Dendritic cell treated with granulocyte-macrophage colony-stimulating factor and Interleukin-4, amounts not matched to agents 40 ng/mL and 50 ng/mL, for 4 days (primary cell): ENCODE results near the gene RPP25.

ENCODE experiments used
- H3K27ac Mint-ChIP-seq: one replicate; pipeline ENCODE4 v1.8.0; 2022; ENCODE audit warnings: mild to moderate bottlenecking, mixed read lengths
- H3K27me3 Mint-ChIP-seq: one replicate; pipeline ENCODE4 v1.8.0; 2022; ENCODE audit warnings: mild to moderate bottlenecking, mixed read lengths
- H3K36me3 Mint-ChIP-seq: one replicate; pipeline ENCODE4 v1.8.0; 2022; ENCODE audit warnings: low read depth, mixed read lengths
- H3K4me1 Mint-ChIP-seq: one replicate; pipeline ENCODE4 v1.8.0; 2022; ENCODE audit warnings: low read depth, mixed read lengths
- H3K4me3 Mint-ChIP-seq: one replicate; pipeline ENCODE4 v1.8.0; 2022; ENCODE audit warnings: mild to moderate bottlenecking, moderate library complexity, mixed read lengths
- H3K9me3 Mint-ChIP-seq: one replicate; pipeline ENCODE4 v1.8.0; 2022; ENCODE audit warnings: mixed read lengths
- intact Hi-C: fragments of 100-400 bp; cut with micrococcal nuclease; formaldehyde crosslinking; loops from one replicate; pipeline ENCODE4 v1.15.0; 2022

Gene RPP25

DNA sequence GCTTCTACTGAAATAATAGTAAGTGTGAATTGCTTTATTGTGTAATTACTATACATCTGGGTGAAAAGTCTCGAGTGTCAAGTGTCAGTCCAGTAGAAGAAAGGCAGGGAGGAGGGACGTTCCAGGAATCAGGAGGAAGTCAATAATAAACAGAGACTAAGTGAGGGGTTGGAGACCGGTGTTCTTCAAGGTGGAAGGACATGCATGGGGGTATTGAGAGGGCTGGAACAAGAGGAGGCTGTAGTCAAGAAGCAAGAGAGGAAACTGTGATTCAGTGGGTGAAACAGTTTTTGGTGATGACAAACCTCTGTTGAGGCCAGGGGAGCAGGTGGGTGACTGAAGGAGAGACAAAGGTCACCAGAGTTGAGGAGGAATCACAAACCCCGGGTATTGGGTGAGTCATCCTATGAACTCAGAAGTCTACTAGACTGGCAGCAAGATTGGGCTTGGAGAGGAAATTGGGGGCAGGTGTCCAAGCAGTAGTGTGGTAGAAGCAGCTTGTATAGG, 27.2 kb upstream of the RPP25 start:
- H3K4me1 Mint-ChIP-seq, result peaks cover 7% of the 10 kb centered on the region
- no peaks in the 10 kb centered on the region for H3K36me3 Mint-ChIP-seq
- intact Hi-C loops, result no loop called here
- no peak overlapping the region for H3K27ac Mint-ChIP-seq
- H3K4me3 Mint-ChIP-seq, result no peak overlapping the region
- no peaks in the 10 kb centered on the region for H3K9me3 Mint-ChIP-seq
- peaks cover 28% of the 10 kb centered on the region for H3K27me3 Mint-ChIP-seq

DNA sequence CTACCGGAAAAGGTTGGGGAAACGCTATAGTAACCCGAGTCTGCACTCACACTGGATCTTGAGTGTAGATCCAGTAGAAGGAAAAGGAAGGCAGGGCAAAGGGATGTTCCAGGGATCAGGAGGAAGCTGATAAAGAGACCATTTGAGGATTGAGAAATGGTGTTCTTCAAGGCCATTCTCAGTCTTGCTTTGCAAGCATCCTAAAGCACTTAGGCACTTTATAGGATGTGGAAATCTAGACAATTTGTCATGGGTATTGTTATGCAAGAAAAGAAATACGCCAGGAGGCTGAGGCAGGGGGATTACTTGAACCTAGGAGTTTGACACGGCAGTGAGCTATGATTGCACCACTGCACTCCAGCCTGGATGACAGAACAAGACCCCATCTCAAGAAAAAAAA, 25.6 kb upstream of the RPP25 start:
- H3K36me3 Mint-ChIP-seq, result no peaks in the 10 kb centered on the region
- peaks cover 7% of the 10 kb centered on the region for H3K4me1 Mint-ChIP-seq
- H3K4me3 Mint-ChIP-seq, result no peak overlapping the region

DNA sequence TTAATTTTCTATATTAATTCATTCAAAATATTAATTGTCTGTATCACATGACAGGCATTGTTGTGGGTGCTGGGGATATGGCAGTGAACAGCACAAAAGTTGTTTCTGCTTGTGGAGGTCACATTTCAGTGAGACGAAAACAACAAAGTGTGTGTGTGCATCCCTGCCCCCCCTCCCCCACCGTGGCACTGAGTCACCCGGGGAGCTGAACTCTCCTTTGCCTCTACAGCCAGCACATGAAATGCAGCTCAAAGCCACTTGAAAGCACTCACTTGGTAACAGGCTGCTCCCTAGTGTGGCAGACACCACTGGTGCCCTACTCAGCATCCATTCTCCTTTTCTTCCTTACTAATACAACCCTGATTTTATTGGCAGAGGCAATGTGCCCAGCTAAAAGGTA, 21.9 kb upstream of the RPP25 start:
- H3K9me3 Mint-ChIP-seq, result no peaks in the 10 kb centered on the region
- H3K36me3 Mint-ChIP-seq, result no peaks in the 10 kb centered on the region
- H3K27ac Mint-ChIP-seq, result no peak overlapping the region
- peaks cover 18% of the 10 kb centered on the region for H3K27me3 Mint-ChIP-seq
- peaks cover under 1% of the 10 kb centered on the region for H3K4me1 Mint-ChIP-seq
- H3K4me3 Mint-ChIP-seq, result no peak overlapping the region
- intact Hi-C loops, result no loop called here

More for the DNA sequence above, 25.6 kb upstream of the RPP25 start:
- Mint-ChIP-seq H3K27me3 (peaks cover 25% of the 10 kb centered on the region), H3K9me3 (no peaks in the 10 kb centered on the region), H3K27ac (no peak overlapping the region)
- intact Hi-C loops, result no loop called here

- Mint-ChIP-seq H3K36me3 (no peaks in the 10 kb centered on the region), H3K4me3 (no peak overlapping the region), H3K27ac (no peak overlapping the region), H3K4me1 (no peaks in the 10 kb centered on the region), H3K9me3 (no peaks in the 10 kb centered on the region), H3K27me3 (peaks cover 18% of the 10 kb centered on the region)
- intact Hi-C loops, result no loop called here
Measured at GRCh38 chr15:74978077-74978476, 21.5 kb upstream of the RPP25 start.

DNA sequence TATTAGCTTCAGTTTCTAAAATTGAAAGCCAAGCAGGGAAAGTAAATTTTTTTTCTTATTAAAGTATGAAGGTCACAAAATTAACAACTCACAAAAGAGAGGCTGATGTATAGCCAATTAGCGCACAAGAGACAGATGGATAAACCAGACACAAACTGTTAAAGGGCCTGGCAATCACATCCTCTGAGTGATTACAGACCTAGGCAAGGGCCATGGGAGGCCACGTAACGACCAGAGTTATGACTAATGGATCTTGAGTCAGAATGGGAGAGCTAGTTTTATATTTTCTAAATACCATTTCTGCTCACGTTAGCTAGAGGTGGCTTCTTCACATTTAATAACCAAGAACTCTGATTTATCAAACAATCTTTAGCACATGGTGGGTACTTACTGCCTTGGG, 21.0 kb upstream of the RPP25 start:
- peaks cover 21% of the 10 kb centered on the region for H3K27me3 Mint-ChIP-seq
- H3K4me3 Mint-ChIP-seq, result no peak overlapping the region
- H3K27ac Mint-ChIP-seq, result no peak overlapping the region
- H3K9me3 Mint-ChIP-seq, result no peaks in the 10 kb centered on the region
- H3K36me3 Mint-ChIP-seq, result no peaks in the 10 kb centered on the region
- H3K4me1 Mint-ChIP-seq, result no peaks in the 10 kb centered on the region
- intact Hi-C loops, result no loop called here

- Mint-ChIP-seq H3K4me3 (no peak overlapping the region), H3K36me3 (no peaks in the 10 kb centered on the region), H3K27me3 (peaks cover 20% of the 10 kb centered on the region), H3K4me1 (no peaks in the 10 kb centered on the region), H3K9me3 (no peaks in the 10 kb centered on the region), H3K27ac (no peak overlapping the region)
- intact Hi-C loops, result no loop called here
Measured at GRCh38 chr15:74976159-74976558, 19.6 kb upstream of the RPP25 start.

DNA sequence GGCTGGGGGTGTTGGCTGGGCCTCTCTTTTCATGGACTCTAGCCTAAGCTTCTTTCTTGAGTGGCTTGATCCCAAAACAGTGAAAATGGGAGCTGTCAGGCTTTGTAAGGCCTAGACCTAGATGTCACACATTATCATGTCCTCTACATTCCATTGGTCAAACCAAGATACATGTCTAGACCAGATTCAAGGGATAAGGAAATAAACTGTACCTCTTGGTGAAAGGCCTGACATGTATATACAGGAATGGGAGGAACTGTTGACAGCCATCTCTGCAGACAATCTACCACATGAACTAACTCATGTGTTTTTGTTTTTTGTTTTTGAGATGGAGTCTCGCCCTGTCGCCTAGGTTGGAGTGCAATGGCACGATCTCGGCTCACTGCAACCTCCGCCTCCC, 11.1 kb upstream of the RPP25 start:
- intact Hi-C loops, result no loop called here
- Mint-ChIP-seq H3K9me3 (no peaks in the 10 kb centered on the region), H3K27ac (no peak overlapping the region), H3K4me3 (no peak overlapping the region), H3K27me3 (peaks cover 15% of the 10 kb centered on the region), H3K36me3 (no peaks in the 10 kb centered on the region), H3K4me1 (no peaks in the 10 kb centered on the region)

DNA sequence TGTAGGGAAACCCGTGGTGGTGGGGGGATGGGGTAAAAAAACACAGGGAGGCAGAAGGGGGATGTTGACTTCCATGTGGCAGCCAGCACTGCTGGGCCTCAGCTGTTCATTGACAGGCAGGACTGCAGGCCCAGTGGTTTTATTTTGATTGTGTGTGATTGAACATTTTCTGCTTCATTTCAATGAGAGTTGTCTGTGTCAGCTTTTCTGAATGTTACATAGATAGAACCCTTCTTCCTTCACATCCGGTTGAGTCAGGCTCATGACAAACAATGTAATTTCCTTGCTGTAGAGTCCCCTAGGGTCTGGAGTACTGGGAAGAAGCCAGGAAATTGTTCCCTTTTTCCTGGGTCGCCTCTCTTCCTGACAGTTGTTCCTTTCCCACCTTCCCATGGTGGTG, 8.2 kb upstream of the RPP25 start:
- Mint-ChIP-seq H3K27ac (no peak overlapping the region), H3K9me3 (no peaks in the 10 kb centered on the region), H3K4me3 (no peak overlapping the region), H3K4me1 (no peaks in the 10 kb centered on the region), H3K27me3 (peaks cover 44% of the 10 kb centered on the region), H3K36me3 (no peaks in the 10 kb centered on the region)
- intact Hi-C loops, result no loop called here

- Mint-ChIP-seq H3K4me1 (peaks cover 13% of the 10 kb centered on the region), H3K36me3 (no peaks in the 10 kb centered on the region), H3K9me3 (no peaks in the 10 kb centered on the region), H3K27ac (no peak overlapping the region), H3K27me3 (peaks cover 59% of the 10 kb centered on the region), H3K4me3 (no peak overlapping the region)
- intact Hi-C loops, result no loop called here
Measured at GRCh38 chr15:74963213-74963612, 6.6 kb upstream of the RPP25 start.

DNA sequence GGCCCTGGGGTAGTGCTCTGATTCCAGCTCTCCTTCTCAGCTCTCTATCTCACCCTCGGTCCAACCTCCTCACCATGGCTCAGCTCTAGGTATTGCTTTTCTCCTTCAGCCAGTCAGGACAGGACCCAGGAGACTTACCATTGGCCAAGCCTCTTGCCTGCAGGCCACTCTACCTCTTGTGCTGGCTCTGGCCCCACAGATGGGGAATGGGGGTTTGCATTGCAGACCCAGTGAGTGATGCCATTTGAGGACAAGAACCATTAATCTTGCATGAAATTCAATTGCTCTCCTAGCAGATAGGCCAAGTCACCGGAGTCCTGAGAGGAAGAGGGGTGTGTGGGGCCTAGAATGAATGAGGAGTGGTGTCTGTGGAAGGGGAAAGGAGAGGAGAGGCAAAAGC, 6.1 kb upstream of the RPP25 start:
- no peak overlapping the region for H3K27ac Mint-ChIP-seq
- intact Hi-C loops, result no loop called here
- peaks cover 64% of the 10 kb centered on the region for H3K27me3 Mint-ChIP-seq
- no peak overlapping the region for H3K4me3 Mint-ChIP-seq
- no peaks in the 10 kb centered on the region for H3K36me3 Mint-ChIP-seq
- peaks cover 19% of the 10 kb centered on the region for H3K4me1 Mint-ChIP-seq
- no peaks in the 10 kb centered on the region for H3K9me3 Mint-ChIP-seq

DNA sequence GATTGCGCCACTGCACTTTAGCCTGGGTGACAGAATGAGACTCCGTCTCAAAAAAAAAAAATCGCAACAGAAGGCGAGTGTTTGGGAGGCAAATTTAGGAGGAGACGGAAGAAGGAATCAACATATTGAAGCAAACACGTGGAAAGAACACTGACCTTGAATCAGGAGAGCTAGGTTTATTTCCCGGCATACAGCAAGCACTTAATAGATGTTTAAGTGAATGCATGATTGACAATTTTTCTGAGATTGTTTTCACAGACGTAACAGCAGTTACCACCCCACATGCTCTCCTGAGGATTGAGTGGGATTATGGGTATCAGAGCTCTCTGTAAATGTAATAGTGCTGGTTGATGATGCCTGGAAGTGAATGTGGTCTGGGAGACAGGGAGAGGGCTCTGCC, 5.6 kb upstream of the RPP25 start:
- no peaks in the 10 kb centered on the region for H3K36me3 Mint-ChIP-seq
- peaks cover 69% of the 10 kb centered on the region for H3K27me3 Mint-ChIP-seq
- peaks cover 23% of the 10 kb centered on the region for H3K4me1 Mint-ChIP-seq
- no peaks in the 10 kb centered on the region for H3K9me3 Mint-ChIP-seq
- no peak overlapping the region for H3K27ac Mint-ChIP-seq
- no peak overlapping the region for H3K4me3 Mint-ChIP-seq
- intact Hi-C loops, result no loop called here

DNA sequence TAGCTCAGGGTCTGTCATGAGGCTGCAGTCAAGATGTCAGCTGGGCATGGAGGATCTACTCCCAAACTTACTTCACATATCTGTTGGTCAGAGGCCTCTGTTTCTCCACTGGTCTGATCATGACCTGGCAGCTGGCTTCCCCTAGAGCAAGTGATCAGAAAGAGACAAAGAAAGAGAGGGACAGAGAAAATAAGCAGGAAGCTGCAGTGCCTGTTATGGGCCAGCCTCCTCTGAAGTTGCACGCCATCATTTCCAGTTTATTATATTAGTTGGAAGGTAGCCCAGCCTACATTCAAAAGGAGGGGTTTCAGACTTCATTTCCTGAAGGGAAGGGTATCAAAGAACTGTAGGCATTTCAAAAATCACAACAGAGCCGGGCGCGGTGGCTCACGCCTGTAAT, 5.0 kb upstream of the RPP25 start:
- H3K9me3 Mint-ChIP-seq, result no peaks in the 10 kb centered on the region
- intact Hi-C loops, result no loop called here
- peaks cover 24% of the 10 kb centered on the region for H3K4me1 Mint-ChIP-seq
- no peak overlapping the region for H3K4me3 Mint-ChIP-seq
- no peaks in the 10 kb centered on the region for H3K36me3 Mint-ChIP-seq
- peaks cover 72% of the 10 kb centered on the region for H3K27me3 Mint-ChIP-seq
- H3K27ac Mint-ChIP-seq, result no peak overlapping the region

DNA sequence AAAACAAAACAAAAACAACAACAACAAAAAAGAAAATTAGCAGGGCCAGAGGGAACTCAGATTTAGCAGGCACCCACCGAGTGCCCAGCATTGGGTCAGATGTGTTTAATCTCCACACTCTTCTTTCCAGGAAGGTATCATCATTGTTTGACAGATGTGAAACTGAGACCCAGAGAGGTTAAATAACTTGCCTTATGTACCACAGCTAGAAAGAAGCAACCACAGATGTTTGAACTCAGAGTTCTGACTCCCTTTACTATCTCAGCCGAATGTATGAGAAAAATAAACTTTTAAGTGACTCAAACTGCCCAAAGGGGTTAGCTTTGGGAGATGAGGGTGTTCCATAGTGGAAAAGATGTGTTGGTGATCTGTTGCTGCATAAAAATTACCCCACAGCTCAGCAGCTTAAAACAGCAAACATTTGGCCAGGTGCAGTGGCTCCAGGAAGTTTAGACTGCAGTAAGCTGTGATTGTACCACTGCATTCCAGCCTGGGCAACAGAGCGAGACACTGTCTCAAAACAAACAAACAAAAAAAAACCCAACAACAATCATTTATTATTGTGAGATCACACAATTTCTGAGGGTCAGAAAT, 4.5 kb upstream of the RPP25 start:
- intact Hi-C loops, result no loop called here
- Mint-ChIP-seq H3K4me3 (no peak overlapping the region), H3K27ac (no peak overlapping the region), H3K9me3 (no peaks in the 10 kb centered on the region), H3K27me3 (peaks cover 72% of the 10 kb centered on the region), H3K4me1 (peaks cover 26% of the 10 kb centered on the region), H3K36me3 (no peaks in the 10 kb centered on the region)

- Mint-ChIP-seq H3K27ac (no peak overlapping the region), H3K4me3 (no peak overlapping the region), H3K36me3 (no peaks in the 10 kb centered on the region), H3K27me3 (peaks cover 78% of the 10 kb centered on the region), H3K4me1 (peaks cover 34% of the 10 kb centered on the region), H3K9me3 (no peaks in the 10 kb centered on the region)
- intact Hi-C loops, result no loop called here
Measured at GRCh38 chr15:74960286-74960685, 3.7 kb upstream of the RPP25 start.

GRCh38 chr15:74959586-74959939, 3.0 kb upstream of the RPP25 start:
- H3K36me3 Mint-ChIP-seq, result no peaks in the 10 kb centered on the region

More at GRCh38 chr15:74959586-74959939, 3.0 kb upstream of the RPP25 start:
- no peak overlapping the region for H3K27ac Mint-ChIP-seq
- H3K4me1 Mint-ChIP-seq, result peaks cover 41% of the 10 kb centered on the region
- no peaks in the 10 kb centered on the region for H3K9me3 Mint-ChIP-seq
- no peak overlapping the region for H3K4me3 Mint-ChIP-seq
- intact Hi-C loops, result loop anchor here (10.0 kb wide), 1 partner anchor 65 kb away; the partner anchor contains the start of gene PPCDC
- peaks cover 84% of the 10 kb centered on the region for H3K27me3 Mint-ChIP-seq
